GM12872 (cell line): ENCODE measurements around the gene CDH23.

Source experiments
- CTCF ChIP-seq: IDR thresholded peaks from 3 replicates; pipeline ENCODE4 v1.5.1; 2011; ENCODE audit warnings: low read depth, mild to moderate bottlenecking, low read length, moderate library complexity; ENCODE audit not compliant: insufficient read depth

The CDH23 gene

GRCh38 chr10:71631007-71631861, 234.5 kb downstream of the CDH23 start:
- TF ChIP-seq CTCF, result no peak

GRCh38 chr10:71632200-71632820, 235.6 kb downstream of the CDH23 start:
- no peak for TF ChIP-seq CTCF

- TF ChIP-seq CTCF, result no peak
These were observed 236.3 kb downstream of the CDH23 start for GRCh38 chr10:71632896-71633600.

- TF ChIP-seq CTCF, result no peak
These were observed 237.2 kb downstream of the CDH23 start for GRCh38 chr10:71633920-71634319.

GRCh38 chr10:71634531-71635164, 237.9 kb downstream of the CDH23 start:
- no peak for TF ChIP-seq CTCF

GRCh38 chr10:71635251-71635866, 238.6 kb downstream of the CDH23 start:
- no peak for TF ChIP-seq CTCF

GRCh38 chr10:71635867-71636266, 239.1 kb downstream of the CDH23 start:
- TF ChIP-seq CTCF, result no peak
